M059J (cell line): Measurements from ENCODE around the gene NEURL1. TPM values are rescaled to one million over a fixed set of nuclear protein-coding genes. Genes with fewer than 3 reads are reported as not detected.
"Not testable (repeated sequence)": the region's sequence is repeated elsewhere in the genome, so short reads cannot be mapped to it uniquely, and the experiment has no call there.

ENCODE experiments used
- DNase-seq: peaks from one replicate; pipeline ENCODE4 v3.0.0-alpha.2; 2012; ENCODE audit warnings: low read depth
- total RNA-seq: library from RNA; depleted of rRNA; stranded (reverse); fragments of >200 nt; shearing (Covaris generic); gene quantifications from 2 replicates; pipeline ENCODE4 v1.2.3, GENCODE V29; 2014

NEURL1 gene
- total RNA-seq, 1 experiment from 2014 or later, result 19.9 TPM

DNA sequence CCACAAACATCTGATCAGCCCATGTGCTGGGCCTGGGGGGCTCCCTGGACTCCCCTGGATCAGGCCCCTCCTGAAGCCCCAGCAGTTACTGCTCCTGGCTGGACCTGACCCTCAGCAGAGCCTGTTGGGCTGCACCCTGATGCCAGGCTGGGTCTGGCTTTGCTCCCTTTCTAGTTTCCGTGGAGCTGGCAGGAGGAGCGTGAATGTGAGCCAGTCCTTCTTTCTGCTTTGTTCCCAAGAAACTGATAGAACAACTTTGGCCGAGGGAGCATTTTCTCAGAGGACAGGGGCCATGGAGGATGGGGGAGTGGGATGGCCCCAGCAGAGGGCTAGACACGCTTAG, 128.2 kb downstream of the NEURL1 start:
- DNase-seq, result no peak

DNA sequence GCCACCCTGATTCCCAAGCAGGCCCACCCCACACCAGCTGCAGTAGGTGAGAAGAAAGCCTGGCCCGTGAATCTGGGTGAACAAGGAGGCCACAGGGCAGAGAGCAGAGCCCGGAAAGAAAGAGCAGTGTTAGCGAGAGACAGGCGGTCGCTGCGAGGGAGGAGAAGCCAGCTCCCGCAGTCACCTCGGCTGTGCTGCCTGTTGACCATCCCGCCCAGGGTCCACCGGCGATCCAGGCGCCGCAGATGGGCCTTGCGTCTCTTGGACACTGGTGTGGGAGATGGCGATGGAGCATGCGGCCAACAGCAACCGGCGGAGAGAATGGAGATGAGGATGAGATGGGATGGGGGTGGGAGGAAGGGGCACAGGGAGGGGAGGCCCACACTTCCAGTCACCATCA, 128.8 kb downstream of the NEURL1 start:
- DNase-seq, result no peak

DNA sequence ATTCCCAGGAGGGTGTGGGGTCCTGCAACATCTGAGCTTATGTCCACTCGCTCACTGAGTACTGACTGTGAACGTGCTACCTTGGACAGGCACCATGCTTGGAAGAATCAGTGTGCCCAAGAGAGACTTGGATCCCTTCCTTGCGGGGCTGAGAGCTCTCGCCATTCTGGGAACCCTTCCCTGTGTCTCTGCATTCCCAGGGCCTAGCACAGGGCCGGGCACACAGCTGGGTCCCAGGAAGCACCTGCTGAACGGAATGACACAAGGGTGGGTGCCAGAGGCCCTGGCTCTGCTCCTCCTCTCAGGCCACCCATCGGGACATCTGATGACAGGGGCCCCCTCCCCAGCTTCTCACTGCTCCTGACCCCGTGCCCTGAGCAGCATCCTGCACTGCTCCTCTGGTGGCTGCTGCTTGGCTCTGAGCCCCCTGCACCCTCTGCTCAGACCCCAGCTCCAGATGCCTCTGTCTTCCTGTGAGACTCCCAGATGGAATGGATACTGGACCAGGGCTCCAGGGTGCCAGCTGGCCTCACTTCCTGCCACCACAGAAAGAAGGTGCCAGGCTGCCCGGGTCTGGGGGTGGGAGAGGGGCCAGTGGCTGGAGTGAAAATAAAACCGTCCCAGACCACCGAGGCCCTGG, 129.6 kb downstream of the NEURL1 start:
- DNase-seq, result no peak

DNA sequence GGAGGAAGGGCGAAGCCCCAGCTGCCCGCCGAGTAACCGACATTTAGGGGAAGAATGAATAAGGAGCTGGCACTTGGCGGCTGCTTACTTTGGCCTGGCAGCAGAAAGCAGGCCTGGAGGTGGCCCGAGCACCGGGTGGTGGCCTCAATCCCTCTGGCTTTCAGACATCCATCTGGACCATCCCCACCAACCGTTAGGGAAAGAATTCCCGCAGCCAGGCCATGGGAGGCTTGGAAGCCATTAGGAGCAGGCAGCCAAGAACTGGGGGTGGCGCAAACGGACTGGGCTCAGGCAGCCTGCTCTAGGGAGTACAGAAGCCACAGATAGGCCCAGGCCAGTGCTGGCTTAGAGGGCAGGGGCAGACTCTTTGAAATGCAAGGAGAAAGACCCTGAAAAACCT, 132.7 kb downstream of the NEURL1 start:
- no peak for DNase-seq

DNA sequence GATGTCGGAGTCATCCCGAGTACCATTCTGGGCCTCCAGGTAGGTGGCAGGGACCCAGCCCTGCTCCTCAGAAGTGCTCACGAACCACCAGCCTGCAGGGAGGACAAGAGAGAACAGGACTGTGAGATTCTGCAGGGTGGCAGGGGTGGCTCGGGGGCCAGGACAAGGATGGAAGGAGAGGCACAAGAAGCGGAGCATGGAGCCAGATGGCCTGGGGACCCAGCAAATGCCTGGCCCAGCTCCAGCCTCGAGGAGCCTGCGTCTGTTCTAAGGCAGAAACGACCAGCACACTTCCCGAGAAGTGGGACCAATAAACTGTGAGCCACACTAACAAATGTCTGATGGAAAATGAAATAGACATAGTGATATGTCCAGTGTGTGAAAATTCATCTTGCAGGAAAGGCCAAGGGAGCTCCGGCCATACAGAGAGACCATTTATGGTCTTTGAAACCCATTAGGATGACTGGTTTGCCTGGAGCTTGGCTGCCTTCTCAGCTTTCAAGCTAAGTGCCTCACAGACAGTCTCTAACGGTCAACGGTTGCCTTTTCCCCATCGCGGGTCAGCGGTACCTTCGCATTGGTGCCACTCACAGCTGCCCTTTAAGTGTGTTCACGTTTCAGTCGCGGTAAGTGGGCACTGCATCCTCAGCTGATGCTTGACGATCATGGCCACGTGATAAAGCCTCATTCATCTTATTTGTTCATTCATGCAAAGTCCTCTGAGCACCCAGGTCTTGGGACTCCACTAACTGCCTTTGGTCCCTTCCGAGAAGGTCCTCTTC, 133.8 kb downstream of the NEURL1 start:
- DNase-seq, result no peak

DNA sequence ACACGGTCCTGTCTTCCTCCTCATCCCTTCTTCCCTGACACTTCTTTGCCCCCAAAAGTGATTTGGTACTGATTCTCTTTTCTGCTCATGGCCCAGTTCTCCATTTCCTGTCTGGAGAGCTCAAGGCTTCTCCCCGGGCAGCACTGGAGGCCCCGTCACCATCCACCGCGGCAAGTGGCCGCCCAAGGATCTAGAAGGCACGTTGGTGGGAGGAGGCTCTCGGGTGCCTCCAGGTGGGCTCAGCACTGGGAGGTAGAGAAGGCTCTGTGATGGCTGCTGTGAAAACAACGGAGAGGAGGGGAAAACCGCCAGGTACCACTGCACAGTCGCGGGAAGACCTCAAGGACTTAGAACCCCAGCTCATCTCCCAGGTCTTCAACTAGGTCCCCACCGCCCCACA, 134.4 kb downstream of the NEURL1 start:
- DNase-seq, result no peak

DNA sequence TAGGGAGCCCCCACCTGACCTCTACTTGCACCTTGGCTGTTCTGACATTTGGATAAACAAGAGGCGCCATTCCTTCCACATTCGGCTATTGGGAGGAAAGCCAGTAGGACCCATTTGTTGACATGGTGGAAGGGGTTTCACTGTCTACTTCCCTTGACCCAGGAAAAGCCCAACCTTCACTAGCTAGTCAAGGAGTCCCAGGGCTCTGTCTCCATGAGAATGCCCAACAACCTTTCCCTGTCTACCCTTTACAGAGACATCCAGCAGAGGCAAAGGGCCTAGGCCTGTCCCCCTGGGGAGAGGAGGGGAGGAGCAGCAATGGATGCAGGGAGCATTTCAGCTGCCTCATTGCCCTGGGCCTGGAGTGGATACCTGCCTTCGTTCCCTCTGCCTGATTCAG, 136.1 kb downstream of the NEURL1 start:
- no peak for DNase-seq

DNA sequence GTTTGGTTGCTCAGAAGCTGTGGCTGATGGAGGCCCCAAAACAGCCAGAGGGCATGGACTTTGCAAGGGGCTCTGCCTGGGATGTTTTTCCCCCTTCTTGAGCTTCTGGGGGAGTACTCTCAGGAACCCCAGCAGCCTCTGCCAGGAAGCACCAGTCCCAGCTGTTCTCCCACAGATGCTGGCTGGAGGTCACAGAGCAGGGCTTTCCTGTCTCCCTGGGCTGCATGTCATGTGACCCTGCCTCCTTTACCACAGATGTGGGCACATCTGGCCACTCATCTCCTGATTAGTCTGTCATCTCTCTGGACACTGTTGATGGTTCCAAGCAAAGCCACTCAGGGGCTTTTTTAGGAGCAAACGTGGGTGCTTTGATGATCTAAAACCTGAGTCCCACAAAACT, 136.7 kb downstream of the NEURL1 start:
- DNase-seq, result no peak

DNA sequence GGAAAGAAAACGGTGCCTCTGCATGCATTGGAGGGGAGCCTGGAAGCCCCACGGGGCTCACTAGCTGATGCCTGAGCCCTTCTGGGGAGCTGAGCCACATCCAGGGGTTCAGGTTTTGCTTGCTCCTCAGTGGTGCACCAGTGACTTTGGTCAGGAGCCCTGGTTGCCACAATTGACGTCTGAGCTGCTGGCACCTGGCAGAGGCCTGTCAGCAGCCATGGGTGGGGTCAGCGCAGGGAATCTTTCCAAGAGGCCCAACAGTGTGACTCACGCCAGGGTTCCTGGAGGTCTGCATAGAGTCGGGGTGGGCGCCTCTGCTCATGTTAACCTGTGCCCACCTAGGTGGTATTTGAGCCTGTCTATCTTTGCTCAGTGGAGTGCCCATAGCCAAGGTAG, 138.7 kb downstream of the NEURL1 start:
- no peak for DNase-seq

DNA sequence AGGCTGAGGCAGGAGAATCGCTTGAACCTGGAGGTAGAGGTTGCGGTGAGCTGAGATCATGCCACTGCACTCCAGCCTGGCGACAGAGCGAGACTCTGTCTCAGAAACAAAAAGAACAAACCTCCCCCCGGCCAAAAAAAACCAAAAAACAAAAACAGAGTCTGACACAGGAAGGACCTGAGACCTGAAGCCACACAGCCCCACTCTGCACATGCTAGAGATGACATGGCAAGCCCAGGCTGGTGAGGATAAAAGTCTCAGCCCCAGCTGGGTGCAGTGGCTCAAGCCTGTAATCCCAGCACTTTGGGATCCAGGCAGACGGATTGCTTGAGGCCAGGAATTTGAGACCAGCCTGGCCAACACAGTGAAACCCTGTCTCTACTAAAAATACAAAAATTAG, 139.4 kb downstream of the NEURL1 start:
- DNase-seq, result not testable (repeated sequence)

DNA sequence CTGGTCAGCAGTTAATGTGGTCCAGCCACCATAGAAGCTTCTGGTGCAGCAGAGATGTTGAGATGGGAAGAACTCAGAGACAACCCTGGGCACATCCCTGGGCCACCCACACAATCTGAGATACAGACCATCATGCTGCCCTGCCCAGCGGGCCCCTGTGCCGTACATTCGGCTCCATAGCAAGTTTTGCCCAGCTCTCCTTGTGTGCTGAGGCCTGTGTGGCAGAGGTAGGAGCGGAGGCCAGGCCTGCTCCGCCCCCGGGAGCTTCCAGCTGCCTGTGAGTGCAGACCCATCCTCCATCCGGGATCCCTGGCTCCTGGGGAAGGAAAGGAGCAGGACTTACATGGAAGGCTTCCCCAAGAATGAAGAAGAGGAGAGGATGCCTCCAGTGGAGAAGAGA, 140.3 kb downstream of the NEURL1 start:
- DNase-seq, result no peak

DNA sequence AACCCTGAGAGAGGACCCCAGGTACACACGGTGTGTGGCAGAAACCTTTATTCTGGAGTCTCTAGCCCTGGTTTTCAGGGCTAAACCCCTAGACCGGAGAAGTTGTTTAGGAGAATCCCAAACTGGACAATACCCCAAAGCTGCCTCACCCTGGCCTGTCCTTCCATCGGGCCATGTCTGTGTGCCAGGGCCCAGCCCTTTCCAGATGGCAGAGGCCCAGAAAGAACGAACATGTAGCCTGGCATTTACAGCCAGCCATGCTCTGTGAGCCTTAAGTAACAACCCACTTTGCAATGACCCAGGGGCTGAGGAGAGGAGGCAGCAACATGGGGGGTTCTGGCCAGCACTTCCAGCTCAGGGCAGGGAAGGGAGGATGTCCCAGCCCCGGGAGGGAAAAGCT, 142.1 kb downstream of the NEURL1 start:
- no peak for DNase-seq

DNA sequence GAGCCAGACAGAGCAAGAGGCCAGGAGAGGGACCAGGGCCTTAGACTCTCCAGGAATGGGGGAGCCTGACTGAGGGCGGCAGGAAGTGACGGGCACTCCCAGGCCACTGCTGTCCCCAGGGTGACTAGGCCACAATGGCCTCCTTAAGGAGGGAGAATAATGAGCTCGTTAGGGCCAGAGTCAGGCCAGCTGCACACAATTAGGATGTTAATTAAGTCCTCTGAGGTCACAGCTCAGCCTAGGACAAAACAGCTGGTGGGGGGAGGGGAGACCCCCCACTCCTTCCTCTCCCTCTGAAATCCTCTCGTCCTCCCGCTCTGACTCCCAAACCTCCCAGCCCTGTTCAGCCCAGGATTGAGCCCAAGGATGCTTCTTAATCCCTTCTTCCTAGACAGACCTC, 143.0 kb downstream of the NEURL1 start:
- no peak for DNase-seq

DNA sequence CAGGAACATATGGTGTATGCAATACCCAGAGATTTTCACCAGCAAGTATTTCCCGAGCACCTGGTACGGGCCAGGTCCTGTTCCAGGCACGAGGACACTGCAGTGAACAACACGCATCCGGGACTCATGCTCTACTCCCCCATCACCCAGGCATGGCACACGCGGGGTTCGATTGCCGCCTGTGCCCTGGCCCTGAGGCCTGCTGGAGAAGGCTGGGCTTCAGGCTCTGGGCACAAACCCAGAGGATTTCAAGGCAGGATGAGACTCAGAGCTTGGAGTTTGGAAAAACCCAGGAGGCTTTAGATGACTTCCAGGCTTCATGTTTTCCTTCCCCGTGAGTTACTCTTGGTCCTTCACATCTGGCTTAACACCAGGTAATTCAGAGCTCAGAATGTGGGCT, 143.5 kb downstream of the NEURL1 start:
- no peak for DNase-seq

DNA sequence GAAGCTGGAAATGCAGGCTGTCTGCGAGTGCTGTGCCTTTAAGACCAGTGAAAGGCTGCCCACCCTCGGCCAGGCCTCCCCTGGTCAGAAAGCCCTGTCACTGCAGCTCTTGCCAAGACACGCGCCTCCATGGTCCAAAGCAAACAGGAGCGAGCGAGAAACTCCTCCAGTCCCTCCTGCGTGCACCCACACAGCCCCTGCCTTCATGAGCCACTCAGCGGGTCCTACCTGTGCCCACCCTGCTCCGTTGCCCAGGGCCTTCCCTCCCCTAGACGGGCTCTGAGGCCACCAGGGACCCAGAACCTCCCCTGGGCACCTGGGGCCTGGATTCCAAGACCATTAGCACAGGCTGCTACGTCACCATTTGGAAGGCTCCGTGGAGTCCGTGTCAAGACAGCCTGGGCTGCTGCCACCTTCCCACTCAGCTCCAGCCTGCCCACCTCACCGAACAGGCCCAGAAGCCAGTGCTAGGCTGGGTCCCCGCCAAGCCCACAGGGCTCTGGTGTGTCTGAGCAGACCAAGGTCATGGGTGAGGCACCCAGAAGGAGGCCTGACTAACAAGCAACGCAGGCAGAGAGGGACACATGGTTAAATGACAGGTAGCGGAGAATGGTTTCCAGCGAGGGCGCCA, 144.5 kb downstream of the NEURL1 start:
- DNase-seq, result no peak

DNA sequence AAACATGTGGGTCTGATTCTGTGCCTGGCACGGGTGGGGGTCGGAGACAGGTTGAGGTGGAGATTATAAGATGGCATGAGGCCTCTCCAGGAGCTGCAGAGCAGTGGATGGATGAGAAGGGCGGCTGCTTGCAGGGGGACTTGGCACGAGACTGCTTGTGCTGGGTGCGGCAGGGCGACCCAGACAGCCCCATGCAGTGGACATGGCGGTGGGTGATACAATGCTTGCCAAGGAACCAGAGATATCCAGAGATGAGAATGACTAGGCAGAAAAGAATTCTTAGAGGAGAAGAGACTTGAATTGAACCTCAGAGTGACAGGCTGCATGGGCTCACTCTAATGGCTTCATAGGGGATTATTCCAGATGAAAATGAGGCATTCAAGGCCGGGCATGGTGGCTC, 145.4 kb downstream of the NEURL1 start:
- no peak for DNase-seq

DNA sequence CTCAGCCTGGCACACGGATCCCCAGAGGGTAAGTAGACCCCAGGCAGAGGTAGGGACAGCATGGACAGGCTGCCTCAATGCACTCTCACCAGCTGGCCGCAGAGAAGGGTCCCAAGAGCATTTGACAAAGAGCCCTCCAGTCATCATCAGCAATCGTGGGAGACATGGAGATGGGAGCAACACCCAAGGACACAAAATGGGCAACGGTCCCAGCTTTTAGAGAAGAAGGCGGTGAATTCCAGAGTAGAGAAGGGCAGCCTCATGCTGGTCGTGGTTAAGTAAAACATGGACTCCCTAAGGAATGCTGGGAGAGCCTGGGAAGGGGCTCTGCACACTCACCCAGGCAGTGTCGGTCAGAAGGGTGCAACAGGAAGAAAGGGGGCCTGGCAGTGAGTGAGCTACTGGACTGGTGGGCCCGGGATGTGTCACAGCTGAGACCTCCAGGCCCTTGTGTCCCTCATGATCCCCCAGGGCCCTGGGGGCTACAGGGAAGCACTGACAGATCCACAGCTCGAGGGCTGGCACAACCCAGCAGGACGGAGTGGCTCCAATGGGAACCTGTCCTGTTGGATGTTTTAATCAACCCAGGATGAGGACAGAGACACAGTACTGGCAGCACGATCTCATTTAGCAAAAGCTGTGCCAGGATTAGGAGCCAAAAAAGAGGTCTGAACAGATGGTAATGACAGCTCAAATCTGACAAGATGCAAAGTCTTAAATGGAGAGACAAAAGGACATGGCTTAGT, 147.1 kb downstream of the NEURL1 start:
- DNase-seq, result no peak

DNA sequence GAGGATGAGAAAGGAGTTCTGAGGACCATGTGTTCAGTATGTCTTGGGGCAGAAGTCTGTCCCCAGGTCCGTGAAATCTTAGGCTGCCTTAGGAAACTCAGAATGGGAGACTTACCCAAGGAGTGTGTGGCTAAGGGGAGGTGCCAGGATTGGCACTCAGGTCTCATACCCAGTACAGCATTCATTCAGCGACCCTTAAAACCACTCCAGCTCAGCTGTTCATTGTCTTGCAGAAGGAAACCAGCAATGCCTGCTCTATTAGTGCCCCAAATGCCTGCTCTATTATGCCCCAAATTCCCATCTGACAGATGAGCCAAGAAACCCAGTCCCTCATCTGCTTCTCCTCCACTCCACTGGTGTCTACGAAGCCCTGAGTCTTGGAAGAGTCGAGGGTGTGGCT, 147.8 kb downstream of the NEURL1 start:
- DNase-seq, result no peak
